Nephron (organoid): Measurements from ENCODE around the gene APOO.

Experiments used
- H3K27ac Mint-ChIP-seq, 3 experiments: 2 replicates each; pipeline ENCODE4 v1.8.0; 2020; ENCODE audit warnings: mixed read lengths in 3 of 3, mild to moderate bottlenecking in 2 of 3, moderate library complexity in 1 of 3
- H3K27me3 Mint-ChIP-seq: 2 replicates; pipeline ENCODE4 v1.8.0; 2021; ENCODE audit warnings: low read depth, mild to moderate bottlenecking, moderate library complexity, mixed read lengths
- H3K36me3 Mint-ChIP-seq: 2 replicates; pipeline ENCODE4 v1.8.0; 2020; ENCODE audit warnings: low read depth, mixed read lengths
- H3K4me1 Mint-ChIP-seq: 2 replicates; pipeline ENCODE4 v1.8.0; 2020; ENCODE audit warnings: mixed read lengths
- H3K4me3 Mint-ChIP-seq, 3 experiments: 2 replicates each; pipeline ENCODE4 v1.8.0; 2020; ENCODE audit warnings: mild to moderate bottlenecking in 3 of 3, mixed read lengths in 3 of 3, moderate library complexity in 2 of 3
- H3K9me3 Mint-ChIP-seq: 2 replicates; pipeline ENCODE4 v1.8.0; 2020; ENCODE audit warnings: mixed read lengths
- CTCF ChIP-seq, 3 experiments: fragments of 200-600 bp; sonication (generic); IDR thresholded peaks; one replicate each; pipeline ENCODE4 v1.5.0; 2021; ENCODE audit warnings: antibody characterized with exemption in 3 of 3; ENCODE audit not compliant: unreplicated experiment in 3 of 3

Gene APOO

GRCh38 chrX:23802431-23802830 is 105.3 kb downstream of the APOO start:
- Mint-ChIP-seq H3K4me3 (no peak overlapping the region), H3K9me3 (no peaks in the 10 kb centered on the region), H3K4me1 (peaks cover 26% of the 10 kb centered on the region), H3K27ac (peak overlapping the region in 2 of 3 experiments; percentile 13 to 25), H3K27me3 (no peaks in the 10 kb centered on the region), H3K36me3 (no peaks in the 10 kb centered on the region)
- no peak for TF ChIP-seq CTCF (IDR thresholded peaks at IDR 0.05; ENCODE audit: unreplicated experiment in 3 of 3)

DNA sequence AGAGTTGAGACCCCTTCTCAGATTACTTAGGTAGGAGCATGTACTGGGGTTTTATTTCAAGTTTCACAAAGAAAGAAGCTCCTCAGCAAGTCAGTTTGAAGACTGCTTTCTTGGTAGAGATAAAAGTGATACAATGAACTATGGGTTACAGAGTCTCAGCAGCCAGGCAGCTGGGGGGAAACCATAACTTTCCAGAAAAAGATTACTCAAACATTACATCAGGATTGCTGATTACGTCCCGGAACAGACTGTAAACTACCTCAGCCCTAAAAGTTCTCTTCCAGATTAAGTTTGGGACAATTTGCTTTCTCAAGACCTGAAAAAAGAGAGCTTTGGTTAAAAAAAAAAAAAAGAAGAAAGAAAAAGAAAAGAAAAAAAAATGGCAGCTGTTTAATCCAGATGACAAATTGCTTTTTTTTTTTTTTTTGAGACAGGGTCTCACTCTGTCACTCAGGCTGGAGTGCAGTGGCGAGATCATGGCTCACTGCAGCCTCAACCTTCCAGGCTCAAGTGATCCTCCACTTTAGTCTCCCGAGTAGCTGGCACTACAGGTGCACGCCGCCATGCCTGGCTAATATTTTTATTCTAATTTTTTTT is 108.2 kb downstream of the APOO start:
- peak overlapping the region; percentile 56 to 76 (median 67) for H3K27ac Mint-ChIP-seq
- no peak overlapping the region for H3K4me3 Mint-ChIP-seq
- no peaks in the 10 kb centered on the region for H3K9me3 Mint-ChIP-seq
- no peaks in the 10 kb centered on the region for H3K27me3 Mint-ChIP-seq
- H3K36me3 Mint-ChIP-seq: no peaks in the 10 kb centered on the region
- TF ChIP-seq CTCF (IDR thresholded peaks at IDR 0.05; ENCODE audit: unreplicated experiment in 3 of 3): no peak
- peaks cover 37% of the 10 kb centered on the region for H3K4me1 Mint-ChIP-seq

DNA sequence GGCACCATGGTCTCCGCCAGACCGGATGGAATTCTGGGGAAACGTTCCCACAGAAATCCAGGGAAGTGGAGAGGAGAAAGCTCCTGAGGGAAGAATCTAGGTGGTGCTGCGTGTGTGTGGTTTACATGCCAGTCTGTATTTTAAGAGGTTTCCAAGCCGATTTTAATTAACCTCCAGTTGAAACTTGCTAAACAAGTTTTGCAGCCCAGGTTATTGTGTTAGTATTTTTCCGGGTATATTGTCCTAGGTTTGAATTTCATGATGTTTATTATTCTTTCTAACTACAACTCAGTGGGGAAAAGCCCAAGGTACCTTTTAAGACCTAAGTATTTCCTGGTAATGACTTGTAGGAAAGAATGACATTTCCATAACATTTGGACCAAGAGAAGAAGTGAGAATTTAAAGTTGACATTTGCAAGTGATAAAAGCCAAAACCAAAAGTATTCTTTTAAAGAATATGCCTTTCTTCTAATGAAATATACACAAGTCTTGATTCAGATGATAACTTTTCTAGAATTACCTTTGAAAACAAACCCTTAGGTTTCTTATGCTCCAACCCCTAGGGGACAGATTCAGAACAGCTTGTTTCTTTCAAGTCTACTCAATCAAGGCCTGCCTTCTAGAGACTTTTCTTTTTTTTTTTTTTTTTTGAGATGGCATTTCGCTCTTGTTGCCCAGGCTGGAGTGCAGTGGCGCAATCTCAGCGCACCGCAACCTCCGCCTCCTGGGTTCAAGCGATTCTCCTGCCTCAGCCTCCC is 110.2 kb downstream of the APOO start:
- no peak overlapping the region for H3K4me3 Mint-ChIP-seq
- H3K9me3 Mint-ChIP-seq: no peaks in the 10 kb centered on the region
- peaks cover 33% of the 10 kb centered on the region for H3K4me1 Mint-ChIP-seq
- TF ChIP-seq CTCF (IDR thresholded peaks at IDR 0.05; ENCODE audit: unreplicated experiment in 3 of 3): peak in 2 of 3 experiments; percentile 10 to 13
- H3K27me3 Mint-ChIP-seq: no peaks in the 10 kb centered on the region
- no peaks in the 10 kb centered on the region for H3K36me3 Mint-ChIP-seq
- H3K27ac Mint-ChIP-seq: peak overlapping the region; percentile 67 to 86 (median 78)

- no peaks in the 10 kb centered on the region for H3K27me3 Mint-ChIP-seq
- no peaks in the 10 kb centered on the region for H3K9me3 Mint-ChIP-seq
- TF ChIP-seq CTCF (IDR thresholded peaks at IDR 0.05; ENCODE audit: unreplicated experiment in 3 of 3): no peak
Measured at GRCh38 chrX:23795221-23795620, 112.5 kb downstream of the APOO start.

GRCh38 chrX:23792861-23793553 is 114.7 kb downstream of the APOO start:
- peak overlapping the region; percentile 61 to 83 (median 75) for H3K27ac Mint-ChIP-seq
- H3K27me3 Mint-ChIP-seq: no peaks in the 10 kb centered on the region
- no peaks in the 10 kb centered on the region for H3K36me3 Mint-ChIP-seq
- TF ChIP-seq CTCF (IDR thresholded peaks at IDR 0.05; ENCODE audit: unreplicated experiment in 3 of 3): no peak
- H3K4me1 Mint-ChIP-seq: peaks cover 39% of the 10 kb centered on the region
- no peaks in the 10 kb centered on the region for H3K9me3 Mint-ChIP-seq
- H3K4me3 Mint-ChIP-seq: no peak overlapping the region

More at GRCh38 chrX:23795221-23795620, 112.5 kb downstream of the APOO start:
- Mint-ChIP-seq H3K4me1 (peaks cover 33% of the 10 kb centered on the region), H3K36me3 (no peaks in the 10 kb centered on the region), H3K27ac (peak overlapping the region; percentile 59 to 77 (median 66)), H3K4me3 (no peak overlapping the region)
